ENCODE measurements around the gene IL34.
"Not testable (repeated sequence)": the region's sequence is repeated elsewhere in the genome, so short reads cannot be mapped to it uniquely, and the experiment has no call there.

Gene IL34

GRCh38 chr16:70627696-70628095 lies 18.7 kb upstream of the IL34 start:
- no peak overlapping the region for H3K14ac ChIP-seq (ENCODE audit: low read length in 2 of 2)
- no peak overlapping the region for H2BK12ac ChIP-seq (ENCODE audit: low read length in 2 of 2)
- no peak overlapping the region for H2AFZ ChIP-seq (ENCODE audit: low read depth, low read length)
- H3K36me3 ChIP-seq (ENCODE audit: control insufficient read depth in 1 of 2, insufficient read depth in 2 of 2, low read depth in 1 of 2, low read length in 2 of 2), result no peaks in the 10 kb centered on the region
- H3K27ac ChIP-seq (ENCODE audit: low read length, poor library complexity, severe bottlenecking), result no peak overlapping the region
- no peaks in the 10 kb centered on the region for H3K27me3 ChIP-seq (ENCODE audit: control insufficient read depth in 1 of 2, insufficient read depth in 1 of 2, low read length in 2 of 2)
- no peak overlapping the region for H2AK5ac ChIP-seq (ENCODE audit: low read length, severe bottlenecking)
- H2BK5ac ChIP-seq (ENCODE audit: low read depth, low read length, poor library complexity, severe bottlenecking), result no peak overlapping the region
- 100% methylated on average over 2 of the region's 3 CpGs for WGBS
- peaks cover 8% of the 10 kb centered on the region for H3K9me3 ChIP-seq (ENCODE audit: control insufficient read depth, low read length)
- H3K4me3 ChIP-seq (ENCODE audit: insufficient read depth in 1 of 2, low read depth in 1 of 2, low read length in 2 of 2), result no peak overlapping the region
- H3K23ac ChIP-seq (ENCODE audit: low read length in 2 of 2), result no peak overlapping the region
- H3K79me1 ChIP-seq (replicated peaks; ENCODE audit: low read length, poor library complexity, severe bottlenecking), result no peaks in the 10 kb centered on the region
- no peak overlapping the region for H3K4ac ChIP-seq (ENCODE audit: low read depth in 1 of 2, low read length in 2 of 2)
- no peak overlapping the region for H3K18ac ChIP-seq (ENCODE audit: low read depth in 1 of 2, low read length in 2 of 2)
- no peak overlapping the region for H4K8ac ChIP-seq (ENCODE audit: low read length)
- no peak overlapping the region for H3K4me2 ChIP-seq (ENCODE audit: low read length, poor library complexity, severe bottlenecking)
- no peaks in the 10 kb centered on the region for H3K4me1 ChIP-seq (ENCODE audit: control insufficient read depth, insufficient read depth, low read depth, low read length)
- no peak overlapping the region for H2BK15ac ChIP-seq (ENCODE audit: low read depth, poor library complexity, severe bottlenecking)
- no peak for DNase-seq
- no peak overlapping the region for H4K91ac ChIP-seq (ENCODE audit: low read length)
- H3K9ac ChIP-seq (ENCODE audit: low read length), result no peak overlapping the region
- H2BK120ac ChIP-seq (ENCODE audit: low read depth, low read length), result no peak overlapping the region

GRCh38 chr16:70630960-70631745 lies 15.2 kb upstream of the IL34 start:
- Histone ChIP-seq H3K79me1 (replicated peaks; ENCODE audit: low read length, poor library complexity, severe bottlenecking) (no peaks in the 10 kb centered on the region), H3K27ac (ENCODE audit: low read length, poor library complexity, severe bottlenecking) (no peak overlapping the region), H3K4me3 (ENCODE audit: insufficient read depth in 1 of 2, low read depth in 1 of 2, low read length in 2 of 2) (no peak overlapping the region), H3K36me3 (ENCODE audit: control insufficient read depth in 1 of 2, insufficient read depth in 2 of 2, low read depth in 1 of 2, low read length in 2 of 2) (no peaks in the 10 kb centered on the region), H3K4ac (ENCODE audit: low read depth in 1 of 2, low read length in 2 of 2) (no peak overlapping the region), H2BK120ac (ENCODE audit: low read depth, low read length) (no peak overlapping the region), H3K4me1 (ENCODE audit: control insufficient read depth, insufficient read depth, low read depth, low read length) (peaks cover 4% of the 10 kb centered on the region), H3K23ac (ENCODE audit: low read length in 2 of 2) (no peak overlapping the region), H3K14ac (ENCODE audit: low read length in 2 of 2) (no peak overlapping the region), H4K8ac (ENCODE audit: low read length) (no peak overlapping the region), H2BK12ac (ENCODE audit: low read length in 2 of 2) (no peak overlapping the region), H2AFZ (ENCODE audit: low read depth, low read length) (no peak overlapping the region), H4K91ac (ENCODE audit: low read length) (no peak overlapping the region), H3K9me3 (ENCODE audit: control insufficient read depth, low read length) (peaks cover 8% of the 10 kb centered on the region), H3K27me3 (ENCODE audit: control insufficient read depth in 1 of 2, insufficient read depth in 1 of 2, low read length in 2 of 2) (no peaks in the 10 kb centered on the region), H2BK5ac (ENCODE audit: low read depth, low read length, poor library complexity, severe bottlenecking) (no peak overlapping the region), H2AK5ac (ENCODE audit: low read length, severe bottlenecking) (no peak overlapping the region), H2BK15ac (ENCODE audit: low read depth, poor library complexity, severe bottlenecking) (no peak overlapping the region), H3K9ac (ENCODE audit: low read length) (no peak overlapping the region), H3K4me2 (ENCODE audit: low read length, poor library complexity, severe bottlenecking) (no peak overlapping the region), H3K18ac (ENCODE audit: low read depth in 1 of 2, low read length in 2 of 2) (no peak overlapping the region)
- WGBS, result 100% methylated on average over 2 of the region's 3 CpGs
- no peak for DNase-seq

- no peak overlapping the region for H2BK5ac ChIP-seq (ENCODE audit: low read depth, low read length, poor library complexity, severe bottlenecking)
- H3K27me3 ChIP-seq (ENCODE audit: control insufficient read depth in 1 of 2, insufficient read depth in 1 of 2, low read length in 2 of 2), result no peaks in the 10 kb centered on the region
- peaks cover 8% of the 10 kb centered on the region for H3K9me3 ChIP-seq (ENCODE audit: control insufficient read depth, low read length)
- H3K79me1 ChIP-seq (replicated peaks; ENCODE audit: low read length, poor library complexity, severe bottlenecking), result no peaks in the 10 kb centered on the region
- no peak for DNase-seq
- H2AK5ac ChIP-seq (ENCODE audit: low read length, severe bottlenecking), result no peak overlapping the region
- H4K8ac ChIP-seq (ENCODE audit: low read length), result no peak overlapping the region
- H3K23ac ChIP-seq (ENCODE audit: low read length in 2 of 2), result no peak overlapping the region
- no peaks in the 10 kb centered on the region for H3K36me3 ChIP-seq (ENCODE audit: control insufficient read depth in 1 of 2, insufficient read depth in 2 of 2, low read depth in 1 of 2, low read length in 2 of 2)
- no peak overlapping the region for H3K4me2 ChIP-seq (ENCODE audit: low read length, poor library complexity, severe bottlenecking)
- no peak overlapping the region for H2AFZ ChIP-seq (ENCODE audit: low read depth, low read length)
- no peak overlapping the region for H2BK15ac ChIP-seq (ENCODE audit: low read depth, poor library complexity, severe bottlenecking)
- no peak overlapping the region for H3K4me3 ChIP-seq (ENCODE audit: insufficient read depth in 1 of 2, low read depth in 1 of 2, low read length in 2 of 2)
- WGBS, result 96% methylated on average over 5 of the region's 5 CpGs
- H4K91ac ChIP-seq (ENCODE audit: low read length), result no peak overlapping the region
- H2BK120ac ChIP-seq (ENCODE audit: low read depth, low read length), result no peak overlapping the region
- H3K9ac ChIP-seq (ENCODE audit: low read length), result no peak overlapping the region
- peaks cover 4% of the 10 kb centered on the region for H3K4me1 ChIP-seq (ENCODE audit: control insufficient read depth, insufficient read depth, low read depth, low read length)
- no peak overlapping the region for H2BK12ac ChIP-seq (ENCODE audit: low read length in 2 of 2)
- no peak overlapping the region for H3K27ac ChIP-seq (ENCODE audit: low read length, poor library complexity, severe bottlenecking)
- H3K14ac ChIP-seq (ENCODE audit: low read length in 2 of 2), result no peak overlapping the region
- H3K18ac ChIP-seq (ENCODE audit: low read depth in 1 of 2, low read length in 2 of 2), result no peak overlapping the region
- H3K4ac ChIP-seq (ENCODE audit: low read depth in 1 of 2, low read length in 2 of 2), result no peak overlapping the region
These were observed 14.1 kb upstream of the IL34 start for GRCh38 chr16:70632273-70632672.

- not testable (repeated sequence) for H3K27me3 ChIP-seq (ENCODE audit: control insufficient read depth in 1 of 2, insufficient read depth in 1 of 2, low read length in 2 of 2); H2BK12ac ChIP-seq (ENCODE audit: low read length in 2 of 2); H3K36me3 ChIP-seq (ENCODE audit: control insufficient read depth in 1 of 2, insufficient read depth in 2 of 2, low read depth in 1 of 2, low read length in 2 of 2); H3K9me3 ChIP-seq (ENCODE audit: control insufficient read depth, low read length); H2AFZ ChIP-seq (ENCODE audit: low read depth, low read length); H3K79me1 ChIP-seq (replicated peaks; ENCODE audit: low read length, poor library complexity, severe bottlenecking); H2BK5ac ChIP-seq (ENCODE audit: low read depth, low read length, poor library complexity, severe bottlenecking); H2AK5ac ChIP-seq (ENCODE audit: low read length, severe bottlenecking); H4K8ac ChIP-seq (ENCODE audit: low read length); H3K4ac ChIP-seq (ENCODE audit: low read depth in 1 of 2, low read length in 2 of 2); H3K4me1 ChIP-seq (ENCODE audit: control insufficient read depth, insufficient read depth, low read depth, low read length); H3K18ac ChIP-seq (ENCODE audit: low read depth in 1 of 2, low read length in 2 of 2); H3K4me3 ChIP-seq (ENCODE audit: insufficient read depth in 1 of 2, low read depth in 1 of 2, low read length in 2 of 2); H2BK120ac ChIP-seq (ENCODE audit: low read depth, low read length); H3K27ac ChIP-seq (ENCODE audit: low read length, poor library complexity, severe bottlenecking); H3K23ac ChIP-seq (ENCODE audit: low read length in 2 of 2); H2BK15ac ChIP-seq (ENCODE audit: low read depth, poor library complexity, severe bottlenecking); H4K91ac ChIP-seq (ENCODE audit: low read length); H3K9ac ChIP-seq (ENCODE audit: low read length); H3K14ac ChIP-seq (ENCODE audit: low read length in 2 of 2); DNase-seq; H3K4me2 ChIP-seq (ENCODE audit: low read length, poor library complexity, severe bottlenecking)
- WGBS, result 94% methylated on average over 10 of the region's 10 CpGs
These were observed 12.7 kb upstream of the IL34 start for GRCh38 chr16:70633617-70634016.

All from mesenchymal stem cell (in vitro differentiated cells and primary cell).